GM18499 (cell line): ENCODE results near the gene MRPL16.
"Not testable (repeated sequence)": the region's sequence is repeated elsewhere in the genome, so short reads cannot be mapped to it uniquely, and the experiment has no call there.

ENCODE experiments used
- ATAC-seq: cut with Tn5 transposase; IDR thresholded peaks from one replicate; pipeline ENCODE4 v1.9.1; 2021; ENCODE audit warnings: moderate number of reproducible peaks; ENCODE audit not compliant: insufficient read depth, unreplicated experiment

The MRPL16 gene

DNA sequence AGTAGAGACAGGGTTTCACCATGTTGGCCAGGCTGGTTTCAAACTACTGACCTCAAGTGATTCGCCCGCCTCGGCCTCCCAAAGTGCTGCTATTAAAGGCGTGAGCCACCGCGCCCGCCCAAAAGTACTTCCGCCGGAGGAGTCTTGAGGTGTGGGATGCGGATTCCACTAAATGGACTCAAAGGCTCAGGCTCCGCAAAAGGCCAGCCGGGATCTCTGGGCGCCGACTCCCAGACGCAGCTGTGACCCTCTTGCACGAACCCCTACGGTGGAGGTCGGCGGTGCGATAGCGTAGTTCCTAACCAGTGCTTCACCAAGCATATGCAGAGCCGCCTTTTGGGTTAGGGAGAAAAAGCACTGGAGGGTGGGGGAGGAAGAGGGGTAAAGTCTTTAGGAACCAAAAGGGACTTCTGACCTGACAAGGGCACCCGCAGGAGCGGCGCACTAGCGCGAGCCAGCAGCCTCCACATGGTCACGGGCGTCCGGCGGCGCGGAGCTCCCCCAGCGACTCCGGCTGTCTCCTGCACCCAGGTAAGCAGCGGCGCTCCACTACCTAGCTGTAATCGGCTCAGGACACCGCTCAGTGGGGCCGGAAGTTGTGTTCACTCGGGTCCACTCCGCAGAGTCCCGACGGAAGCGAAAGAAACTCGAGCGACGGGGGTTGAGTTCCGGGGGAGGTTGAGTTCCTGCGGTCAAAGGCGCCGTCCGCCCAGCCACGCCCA is at the start of gene MRPL16:
MRPL16 (minus strand) TSS at position 590 of the 722 bp plus-strand sequence; CDS start at position 470, 120 bp downstream.
- peak; percentile 86 for ATAC-seq

DNA sequence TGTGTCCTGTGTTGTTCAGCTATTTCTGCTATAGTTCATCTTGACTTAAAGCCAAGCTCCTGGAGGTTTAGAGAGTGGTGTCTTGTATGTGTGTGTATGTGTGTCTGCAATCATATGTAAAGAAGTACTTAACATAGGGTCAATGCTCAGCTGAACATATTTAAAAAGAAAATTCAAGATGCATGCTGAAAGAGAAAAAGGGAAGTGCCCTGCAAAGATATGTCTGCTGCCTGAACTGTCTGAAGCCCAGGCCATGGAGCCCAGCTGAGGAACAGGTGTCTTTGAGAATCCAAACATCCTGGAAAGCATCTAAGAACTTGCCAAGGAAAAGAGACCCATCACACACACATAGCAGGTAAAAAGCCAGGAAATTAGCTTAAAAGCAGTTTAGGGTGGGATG is 49.1 kb upstream of the MRPL16 start:
- ATAC-seq = no peak

DNA sequence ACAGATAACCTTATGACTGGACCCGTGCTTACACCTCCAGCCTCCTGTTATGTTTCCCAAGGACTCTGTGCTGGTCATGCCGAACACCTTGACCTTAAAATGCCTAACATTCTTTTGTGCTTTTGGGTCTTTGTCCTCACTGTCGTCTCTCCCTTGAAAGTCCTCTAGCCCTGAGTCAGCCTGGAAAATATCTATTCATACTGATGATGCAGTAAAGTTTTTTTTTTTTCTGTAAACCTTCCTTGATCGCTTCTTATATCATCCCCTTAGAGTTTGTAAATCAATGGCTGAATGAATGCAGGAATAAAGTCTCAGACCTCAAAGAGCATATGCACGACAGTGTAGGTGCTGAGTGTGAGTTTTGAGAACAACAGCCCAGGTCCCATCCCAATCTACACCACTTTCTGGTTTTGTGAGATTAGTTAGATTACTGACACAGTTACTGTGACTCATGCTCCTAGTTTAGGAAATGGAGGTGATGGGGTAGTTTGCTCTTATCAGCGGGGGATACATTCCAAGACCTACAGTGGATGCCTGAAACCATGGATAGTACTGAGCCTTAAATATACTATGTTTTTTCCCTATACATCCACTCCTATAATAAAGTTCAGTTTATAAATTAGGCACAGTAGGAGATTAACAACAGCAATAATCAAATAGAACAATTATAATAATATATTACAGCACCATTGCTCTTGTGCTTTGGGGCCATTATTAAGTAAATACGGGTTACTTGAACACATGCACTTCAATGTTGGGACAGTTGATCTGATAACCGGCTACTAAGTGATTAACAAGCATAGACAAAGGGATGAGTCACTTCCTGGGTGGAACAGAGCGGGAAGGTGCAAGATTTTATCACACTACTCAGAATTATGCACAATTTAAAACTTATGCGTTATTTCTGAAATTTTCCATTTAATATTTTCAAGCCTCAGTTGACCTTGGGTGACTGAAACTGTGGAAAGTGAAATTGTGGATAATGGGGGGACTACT is 47.2 kb upstream of the MRPL16 start:
- no peak for ATAC-seq

DNA sequence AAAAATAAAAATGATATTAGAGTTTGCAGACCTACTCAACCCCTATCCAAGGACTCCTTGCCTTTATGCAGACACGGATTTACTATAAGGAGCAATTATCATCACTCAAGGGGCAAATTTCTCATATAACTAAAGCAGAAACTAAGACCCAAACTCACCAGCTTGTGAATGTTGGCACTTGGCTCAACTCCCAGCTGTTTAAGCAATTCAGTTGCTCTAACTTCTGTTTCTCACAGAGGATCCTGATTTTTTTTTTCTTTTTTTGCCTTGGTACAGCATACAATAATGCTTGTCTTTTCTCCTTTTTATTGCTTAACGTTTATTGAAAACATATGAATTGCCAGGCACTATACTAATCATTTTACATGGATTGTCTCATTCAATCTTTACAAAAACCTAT is 44.3 kb upstream of the MRPL16 start:
- ATAC-seq = no peak

DNA sequence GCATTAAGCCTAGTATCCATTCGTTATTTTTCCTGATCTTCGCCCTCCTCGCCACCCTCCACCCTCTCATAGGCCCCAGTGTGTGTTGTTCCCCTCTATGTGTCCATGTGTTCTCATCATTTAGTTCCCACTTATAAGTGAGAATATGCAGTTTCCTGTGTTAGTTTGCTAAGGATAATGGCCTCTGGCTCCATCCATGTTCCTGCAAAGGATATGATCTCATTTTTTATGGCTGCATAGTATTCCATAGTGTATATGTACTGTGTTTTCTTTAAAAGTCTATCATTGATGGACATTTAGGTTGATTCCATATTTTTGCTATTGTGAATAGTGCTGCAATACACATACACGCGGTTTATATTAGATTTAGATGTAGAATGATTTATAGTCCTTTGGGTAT is 40.8 kb upstream of the MRPL16 start:
- not testable (repeated sequence) for ATAC-seq

DNA sequence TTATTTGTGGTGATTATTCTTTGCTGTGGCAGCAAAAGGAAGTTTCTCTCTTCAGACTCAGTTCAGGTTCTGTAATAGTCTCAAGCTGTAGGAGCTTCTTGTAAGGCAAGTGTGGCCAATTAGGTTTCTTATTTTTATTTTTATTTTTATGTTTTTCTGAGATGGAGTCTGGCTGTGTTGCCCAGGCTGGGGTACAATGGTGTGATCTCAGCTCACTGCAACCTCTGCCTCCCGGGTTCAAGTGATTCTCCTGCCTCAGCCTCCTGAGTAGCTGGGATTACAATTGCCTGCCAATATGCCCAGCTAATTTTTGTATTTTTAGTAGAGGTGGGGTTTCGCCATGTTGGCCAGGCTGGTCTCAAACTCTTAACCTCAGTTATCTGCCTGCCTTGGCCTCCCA is 39.0 kb upstream of the MRPL16 start:
- ATAC-seq = not testable (repeated sequence)

DNA sequence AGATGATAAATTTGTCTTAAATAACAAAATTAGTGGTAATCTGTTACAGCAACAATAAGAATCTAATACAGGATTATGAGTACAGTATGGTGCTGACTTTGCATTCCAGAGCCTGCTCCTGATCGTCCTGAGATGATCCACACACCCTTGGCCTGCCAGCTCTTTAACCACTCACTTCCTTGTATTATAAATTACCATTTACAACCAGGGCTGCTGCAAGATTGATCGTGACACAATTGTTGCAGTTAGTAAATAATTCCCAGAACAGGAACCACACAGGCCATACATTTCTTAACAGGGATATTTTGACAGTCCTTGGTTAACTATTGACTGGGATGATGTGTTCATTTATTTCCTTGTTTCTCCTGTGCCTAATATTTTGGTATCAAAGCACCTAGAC is 38.6 kb upstream of the MRPL16 start:
- no peak for ATAC-seq

DNA sequence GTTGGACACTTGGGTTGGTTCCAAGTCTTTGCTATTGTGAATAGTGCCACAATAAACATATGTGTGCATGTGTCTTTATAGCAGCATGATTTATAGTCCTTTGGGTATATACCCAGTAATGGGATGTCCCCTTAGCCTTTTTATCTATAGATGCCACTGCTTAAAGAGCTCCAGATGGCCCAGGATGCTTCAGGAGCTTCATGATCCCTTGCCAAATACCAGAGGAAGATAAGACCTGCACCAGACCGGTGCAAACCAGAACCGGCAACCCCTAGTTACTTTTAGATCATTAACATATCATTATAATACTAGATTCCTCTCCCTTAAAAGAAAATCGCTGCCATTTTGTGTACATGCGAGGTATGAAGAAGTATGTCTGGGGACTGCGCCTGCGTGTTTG is 37.9 kb upstream of the MRPL16 start:
- not testable (repeated sequence) for ATAC-seq

DNA sequence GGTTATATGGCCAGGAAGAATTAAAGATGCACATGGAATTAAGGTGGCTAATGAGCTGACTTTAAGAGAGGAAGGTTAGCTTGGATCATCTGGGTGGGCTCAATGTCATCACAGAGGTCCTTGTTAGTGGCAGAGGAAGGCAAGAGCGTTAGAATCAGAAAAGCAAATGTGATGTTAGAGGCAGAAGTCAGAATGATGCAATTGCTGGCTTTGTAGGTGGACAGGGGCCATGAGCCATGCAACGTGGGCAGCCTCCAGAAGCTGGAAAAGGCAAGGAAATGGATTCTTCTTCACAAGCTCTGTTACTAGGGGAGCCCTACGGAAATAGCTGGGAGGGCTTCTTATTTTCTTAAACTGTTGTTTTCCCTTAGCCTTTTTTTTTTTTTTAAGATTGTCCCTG is 37.0 kb upstream of the MRPL16 start:
- no peak for ATAC-seq

DNA sequence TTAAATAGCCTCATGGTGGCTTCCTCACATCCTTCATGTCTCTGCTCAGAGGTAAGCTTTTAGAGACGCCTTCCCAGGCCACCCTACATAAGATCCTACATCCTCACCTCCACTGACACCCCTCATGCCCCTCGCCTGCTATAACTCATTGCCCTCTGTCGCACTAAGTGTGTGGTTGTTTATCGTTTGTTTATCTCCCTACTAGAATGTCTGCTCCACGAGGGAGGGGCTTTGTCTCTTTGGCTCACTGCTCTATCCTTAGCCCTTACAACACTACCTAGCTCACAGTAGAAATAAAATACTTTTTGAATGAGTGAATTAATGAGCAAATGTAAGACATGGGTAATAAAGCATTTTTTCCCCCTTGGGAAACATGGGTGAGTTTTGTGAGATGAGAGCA is 36.0 kb upstream of the MRPL16 start:
- no peak for ATAC-seq

DNA sequence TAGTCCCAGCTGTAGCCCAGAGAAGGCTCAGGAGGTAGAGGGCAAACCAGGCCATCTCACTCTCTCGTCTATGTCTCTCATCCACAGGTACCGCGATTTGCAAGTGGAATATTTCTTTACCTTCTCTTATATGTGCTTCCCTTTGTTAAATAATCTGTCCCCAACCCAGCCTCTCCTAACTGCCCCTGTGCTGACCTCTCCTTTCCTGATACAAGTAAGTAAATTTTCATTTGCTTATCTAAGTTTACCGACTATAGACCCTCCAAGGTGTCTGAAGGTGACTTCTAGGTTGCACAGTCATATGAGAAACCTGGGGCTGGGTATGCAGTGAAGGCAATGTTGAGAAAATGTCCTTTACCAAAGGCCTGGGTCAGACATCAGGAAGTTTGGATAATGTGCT is 34.8 kb upstream of the MRPL16 start, which contains the start of gene CBLIF:
CBLIF (minus strand) TSS at position 101 of the 400 bp plus-strand sequence; CDS start at position 55, 46 bp downstream.
- ATAC-seq = no peak

DNA sequence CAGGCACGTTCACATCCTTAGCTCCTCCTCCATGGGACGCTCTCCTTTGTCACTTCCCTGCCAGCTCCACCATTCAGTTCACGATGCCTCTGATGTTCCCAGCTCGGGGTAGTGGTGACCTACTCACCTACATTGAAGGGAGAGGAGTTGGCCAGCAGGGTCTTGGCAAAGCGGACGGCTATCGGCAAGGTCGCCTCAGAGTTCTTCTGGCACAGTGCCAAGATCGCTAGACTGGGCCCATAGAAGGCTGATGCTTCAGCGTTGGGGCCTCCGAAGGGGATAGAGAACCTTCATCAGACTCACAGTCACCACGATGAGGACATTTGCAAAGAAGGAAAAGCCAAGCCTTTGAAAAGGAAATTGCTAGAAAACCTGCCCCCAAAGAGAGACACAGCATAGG is 31.7 kb upstream of the MRPL16 start:
- no peak for ATAC-seq

DNA sequence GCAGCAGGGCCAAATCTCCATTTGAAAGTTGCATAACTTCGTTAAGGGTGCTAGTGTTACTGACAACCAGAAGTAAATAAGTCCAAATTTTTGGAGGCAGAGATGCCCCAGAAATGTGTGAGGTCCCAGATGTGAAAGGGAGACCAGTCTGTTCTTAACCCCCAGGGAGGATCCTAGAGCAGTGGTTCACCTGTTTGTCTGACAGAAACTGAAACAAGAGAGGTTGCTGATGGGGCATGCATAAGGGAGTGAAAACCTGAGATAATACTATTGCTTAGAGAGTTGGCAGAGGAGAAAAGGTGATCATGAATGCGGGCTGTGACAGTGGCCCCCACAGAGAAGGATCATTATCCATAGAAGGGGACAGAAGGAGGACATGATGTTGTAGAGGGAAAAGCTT is 30.9 kb upstream of the MRPL16 start:
- no peak for ATAC-seq

DNA sequence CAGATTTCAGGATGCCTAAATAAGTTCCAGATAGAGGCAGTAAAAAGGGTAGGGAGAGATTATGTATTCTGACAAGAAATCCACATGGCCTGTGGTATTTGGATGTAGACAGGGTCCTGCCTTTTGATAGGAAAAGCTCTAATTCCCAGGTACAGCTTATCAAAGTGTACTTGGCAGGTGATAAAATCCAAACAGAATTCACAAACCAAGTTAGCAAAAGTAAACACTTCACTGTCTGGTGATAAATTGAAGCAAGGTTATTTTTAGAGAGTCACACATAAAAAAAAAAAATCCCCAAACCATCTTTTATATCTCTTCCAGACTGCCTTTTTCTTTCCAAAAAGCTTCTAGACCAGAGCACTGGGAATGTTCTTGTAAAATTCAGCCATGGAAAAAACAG is 29.0 kb upstream of the MRPL16 start:
- ATAC-seq = no peak

DNA sequence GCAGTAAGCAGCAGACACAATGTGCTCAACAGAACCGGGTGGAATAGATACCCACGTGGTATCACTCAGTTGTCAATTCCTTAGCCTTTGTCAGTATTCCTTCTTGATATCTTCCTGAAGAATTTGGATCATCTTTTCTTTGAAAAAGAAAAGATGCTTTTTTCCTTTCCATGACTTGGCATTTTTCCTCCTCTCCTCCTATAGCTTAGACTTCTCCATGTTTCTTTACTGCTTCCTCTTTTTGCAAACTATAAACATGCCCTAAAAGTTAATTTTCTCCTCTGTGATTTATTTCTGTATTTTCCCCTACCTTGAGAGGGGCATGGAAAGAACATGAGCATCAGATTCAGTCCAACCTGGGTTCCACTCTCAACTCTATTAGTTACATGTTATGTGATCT is 23.0 kb upstream of the MRPL16 start:
- ATAC-seq = no peak

DNA sequence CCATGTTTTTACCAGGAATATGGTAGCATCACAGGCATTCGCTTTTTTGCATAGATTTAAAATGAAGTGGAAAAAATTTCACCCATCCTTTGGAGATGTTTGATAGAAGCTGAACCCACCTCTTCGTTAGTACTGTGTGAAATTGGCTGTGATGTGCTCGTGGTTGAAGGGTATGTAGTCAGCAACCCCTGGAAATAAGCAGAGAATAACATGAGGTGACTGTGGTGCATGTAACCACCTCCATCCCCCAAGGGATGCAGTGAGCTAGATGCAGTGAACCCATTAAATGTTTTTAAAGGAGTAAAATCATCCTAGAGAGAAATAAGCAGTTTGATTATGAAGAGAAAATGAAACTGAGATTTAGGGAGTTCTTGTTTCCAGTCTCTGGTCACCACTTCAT is 18.8 kb upstream of the MRPL16 start:
- ATAC-seq = no peak

DNA sequence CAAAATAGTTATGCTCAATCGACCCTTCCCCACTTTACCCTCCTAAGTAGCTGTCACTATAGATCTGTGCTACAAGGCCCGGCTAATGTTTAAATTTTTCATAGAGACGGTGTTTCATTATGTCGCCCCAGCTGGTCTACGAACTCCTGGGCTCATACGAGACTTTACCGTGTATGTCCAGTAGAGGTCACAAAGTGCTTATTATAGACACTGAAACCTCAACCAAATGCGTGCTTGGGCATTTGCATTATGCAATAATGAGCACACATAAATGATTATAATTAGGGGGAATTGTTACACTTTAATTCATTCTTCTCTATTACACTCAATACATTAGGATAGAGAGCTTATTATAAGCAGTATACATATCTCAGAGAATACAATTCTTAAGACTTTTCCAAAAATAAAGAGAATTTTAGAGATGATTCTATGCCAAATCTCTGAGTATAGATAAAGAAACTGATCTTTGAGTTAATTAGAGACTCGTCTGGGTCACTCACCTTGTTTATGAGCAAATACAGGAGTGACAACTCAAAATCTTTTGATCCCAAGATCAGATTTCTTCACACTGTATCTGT is 12.5 kb upstream of the MRPL16 start:
- ATAC-seq = peak; percentile 86

DNA sequence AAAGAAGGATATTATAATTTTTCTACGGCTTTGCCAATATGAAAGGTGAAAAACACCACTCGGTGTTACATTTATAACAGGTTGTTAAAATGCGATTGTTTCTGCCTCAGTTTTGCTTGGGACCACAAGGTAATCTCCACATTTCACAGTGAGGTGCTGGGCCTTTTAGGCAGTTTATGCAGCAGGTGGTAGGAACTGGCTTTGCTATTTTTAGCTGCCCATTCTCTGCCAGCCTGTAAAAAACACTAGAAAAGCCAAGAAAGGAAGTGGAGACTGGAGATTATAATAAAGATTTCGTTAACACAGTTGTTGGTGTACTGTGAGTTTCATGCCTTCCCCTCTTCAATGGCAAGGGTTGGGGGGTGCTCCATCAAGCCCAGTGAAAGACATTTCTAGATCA is 8.0 kb upstream of the MRPL16 start:
- no peak for ATAC-seq

DNA sequence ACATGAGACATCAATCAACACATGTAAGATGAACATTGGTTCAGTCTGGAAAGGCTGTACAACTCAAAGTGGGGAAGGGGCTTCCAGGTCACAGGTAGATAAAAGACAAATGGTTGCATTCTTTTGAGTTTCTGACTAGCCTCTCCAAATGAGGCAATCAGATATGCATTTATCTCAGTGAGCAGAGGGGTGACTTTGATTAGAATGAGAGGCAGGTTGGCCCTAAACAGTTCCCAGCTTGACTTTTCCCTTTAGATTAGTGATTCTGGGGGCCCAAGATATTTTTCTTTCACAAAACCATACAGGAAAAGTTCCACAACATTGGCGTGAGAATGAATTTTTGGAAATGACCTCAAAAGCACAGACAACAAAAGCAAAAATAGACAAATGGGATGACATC is 5.9 kb upstream of the MRPL16 start:
- not testable (repeated sequence) for ATAC-seq

DNA sequence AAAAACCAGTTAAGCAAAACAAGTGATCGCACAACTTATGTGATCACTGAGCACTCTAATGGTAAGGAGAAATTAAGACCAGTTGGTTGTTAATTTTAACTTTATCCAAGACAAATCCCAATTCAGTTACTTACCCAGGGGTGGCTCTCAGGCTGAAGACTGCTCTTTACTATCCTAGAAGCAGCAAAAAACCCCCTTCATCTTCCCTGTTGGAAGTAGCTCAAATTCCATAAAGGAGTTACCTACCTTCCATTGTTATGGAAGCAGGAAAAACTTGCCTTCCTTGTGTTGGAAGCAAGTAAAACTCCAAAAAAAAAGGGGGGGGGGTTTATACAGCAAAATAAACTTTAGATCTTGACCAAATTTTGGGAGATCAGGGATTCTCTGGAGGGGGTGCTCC is 5.2 kb upstream of the MRPL16 start:
- ATAC-seq = no peak

DNA sequence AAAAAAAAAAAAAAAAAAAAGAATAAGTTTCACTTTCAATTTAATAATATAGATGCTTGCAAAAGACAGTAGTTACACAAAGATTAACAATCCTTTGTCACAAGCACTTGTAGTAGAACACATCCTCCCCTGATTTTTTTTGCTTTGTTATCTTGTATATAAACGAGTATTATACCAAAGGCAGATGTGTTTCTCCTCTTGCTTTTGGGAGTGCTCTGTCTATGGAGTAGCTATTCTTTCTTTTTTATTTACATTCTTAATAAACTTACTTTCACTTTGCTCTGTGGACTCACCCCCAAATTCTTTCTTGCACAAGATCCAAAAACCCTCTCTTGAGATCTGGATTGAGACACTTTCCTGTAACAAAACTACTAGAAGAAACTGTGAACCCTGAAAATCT is 3.4 kb upstream of the MRPL16 start:
- no peak for ATAC-seq
